Caco-2 (cell line): Measurements from ENCODE around the gene GRB10. TPM values are rescaled to one million over a fixed set of nuclear protein-coding genes. Genes with fewer than 3 reads are reported as not detected.

Source experiments
- BruUV-seq: library from RNA; stranded (reverse); fragments of 400-500 nt; replicated peaks from 2 replicates; lab custom pipeline; 2021; lab: Mats Ljungman, UMichigan
- CTCF ChIA-PET: fragments of 300-600 bp; sonication (Branson Sonifier 250); formaldehyde crosslinking; loops from one replicate; lab custom pipeline; 2022; ENCODE audit warnings: antibody characterized with exemption; lab: Charles Lee
- POLR2A ChIA-PET: fragments of 300-600 bp; sonication (Branson Sonifier 250); formaldehyde crosslinking; loops from one replicate; lab custom pipeline; 2022; ENCODE audit warnings: antibody characterized with exemption; lab: Charles Lee
- DNase-seq, 2 experiments: peaks; one replicate each; pipeline versions ENCODE4 v3.0.0 to v3.0.0-alpha.2; 2020 to 2022
- H3K27me3 ChIP-seq: replicated peaks from 2 replicates; pipeline ENCODE4 v1.6.0; 2011; ENCODE audit warnings: low read length; ENCODE audit not compliant: control insufficient read depth, insufficient read depth
- H3K36me3 ChIP-seq: 2 replicates; pipeline ENCODE4 v1.5.1; 2011; ENCODE audit warnings: low read length; ENCODE audit not compliant: control insufficient read depth, insufficient read depth
- H3K4me1 ChIP-seq: fragments of 250-450 bp; sonication (Bioruptor Pico); 2 replicates; pipeline ENCODE4 v1.5.1; 2020; ENCODE audit warnings: mild to moderate bottlenecking
- H3K4me3 ChIP-seq: 2 replicates; pipeline ENCODE4 v1.5.1; 2011; ENCODE audit warnings: low read depth, mild to moderate bottlenecking, control low read depth, low read length
- H3K9me3 ChIP-seq: fragments of 250-450 bp; sonication (Bioruptor Pico); 2 replicates; pipeline ENCODE4 v1.5.1; 2020; ENCODE audit warnings: mild to moderate bottlenecking, moderate library complexity
- H3K27ac Mint-ChIP-seq: one replicate; pipeline ENCODE4 v1.8.0; 2022; ENCODE audit warnings: mixed read lengths; ENCODE audit not compliant: unreplicated experiment
- H3K27me3 Mint-ChIP-seq: one replicate; pipeline ENCODE4 v1.8.0; 2022; ENCODE audit warnings: mixed read lengths; ENCODE audit not compliant: insufficient read depth, unreplicated experiment
- H3K36me3 Mint-ChIP-seq: one replicate; pipeline ENCODE4 v1.8.0; 2022; ENCODE audit warnings: mild to moderate bottlenecking, mixed read lengths; ENCODE audit not compliant: insufficient read depth, unreplicated experiment
- H3K4me1 Mint-ChIP-seq: one replicate; pipeline ENCODE4 v1.8.0; 2022; ENCODE audit warnings: low read depth, mixed read lengths; ENCODE audit not compliant: unreplicated experiment
- H3K4me3 Mint-ChIP-seq: one replicate; pipeline ENCODE4 v1.8.0; 2022; ENCODE audit warnings: mild to moderate bottlenecking, moderate library complexity, mixed read lengths; ENCODE audit not compliant: unreplicated experiment
- H3K9me3 Mint-ChIP-seq: one replicate; pipeline ENCODE4 v1.8.0; 2022; ENCODE audit warnings: mixed read lengths; ENCODE audit not compliant: unreplicated experiment
- CTCF ChIP-seq, 2 experiments: fragments of 200-600 bp in 1 of 2; IDR thresholded peaks; 1 replicate in 1 of 2; 2 replicates in 1 of 2; pipeline versions ENCODE4 v1.5.1 to v1.8.0; 2011 to 2022; ENCODE audit warnings: antibody characterized with exemption in 1 of 2, control low read depth in 1 of 2, inconsistent platforms in 1 of 2, low read depth in 1 of 2, low read length in 1 of 2, mild to moderate bottlenecking in 1 of 2, moderate library complexity in 1 of 2; ENCODE audit not compliant: insufficient read depth in 1 of 2, severe bottlenecking in 1 of 2, unreplicated experiment in 1 of 2
- intact Hi-C: fragments of 100-400 bp; cut with micrococcal nuclease; formaldehyde crosslinking; loops from one replicate; pipeline ENCODE4 v1.10.0; 2022; ENCODE audit not compliant: unreplicated experiment
- total RNA-seq: library from RNA; stranded (reverse); gene quantifications from 2 replicates; pipeline ENCODE4 v1.2.3, GENCODE V29; 2022

GRB10 gene
- total RNA-seq, 1 experiment from 2014 or later, result 79.3 TPM

- peaks cover 4% of the 10 kb centered on the region for H3K4me1 Mint-ChIP-seq
- no peaks in the 10 kb centered on the region for H3K36me3 ChIP-seq
- no TSS peak for BruUV-seq
- H3K36me3 Mint-ChIP-seq, result no peaks in the 10 kb centered on the region
- no peaks in the 10 kb centered on the region for H3K9me3 Mint-ChIP-seq
- CTCF ChIA-PET, result no interaction called here
- DNase-seq, result no peak
- no peaks in the 10 kb centered on the region for H3K27me3 ChIP-seq
- no peak overlapping the region for H3K27ac Mint-ChIP-seq
- POLR2A ChIA-PET, result no interaction called here
- intact Hi-C loops, result no loop called here
- no peak overlapping the region for H3K4me3 Mint-ChIP-seq
- no peaks in the 10 kb centered on the region for H3K27me3 Mint-ChIP-seq
- no peak for TF ChIP-seq CTCF (IDR thresholded peaks at IDR 0.05; ENCODE audit: insufficient read depth in 1 of 2, low read depth in 1 of 2, low read length in 1 of 2, severe bottlenecking in 1 of 2, unreplicated experiment in 1 of 2)
- H3K9me3 ChIP-seq, result no peaks in the 10 kb centered on the region
- H3K4me1 ChIP-seq, result peaks cover 15% of the 10 kb centered on the region; the same call in 1 of the 2 replicates
- no peak overlapping the region for H3K4me3 ChIP-seq
These were observed 29.4 kb upstream of the GRB10 start for GRCh38 chr7:50812094-50812493.

GRCh38 chr7:50808282-50808888 is 25.7 kb upstream of the GRB10 start:
- H3K4me3 ChIP-seq, result no peak overlapping the region
- no TSS peak for BruUV-seq
- Mint-ChIP-seq H3K9me3 (no peaks in the 10 kb centered on the region), H3K4me1 (peaks cover 4% of the 10 kb centered on the region), H3K36me3 (no peaks in the 10 kb centered on the region), H3K27ac (no peak overlapping the region), H3K27me3 (no peaks in the 10 kb centered on the region), H3K4me3 (no peak overlapping the region)
- H3K4me1 ChIP-seq, result peaks cover 9% of the 10 kb centered on the region; the same call in 1 of the 2 replicates
- ChIA-PET CTCF (no interaction called here), POLR2A (no interaction called here)
- intact Hi-C loops, result no loop called here
- H3K36me3 ChIP-seq, result no peaks in the 10 kb centered on the region
- no peaks in the 10 kb centered on the region for H3K9me3 ChIP-seq
- no peak for DNase-seq
- TF ChIP-seq CTCF (IDR thresholded peaks at IDR 0.05; ENCODE audit: insufficient read depth in 1 of 2, low read depth in 1 of 2, low read length in 1 of 2, severe bottlenecking in 1 of 2, unreplicated experiment in 1 of 2), result no peak
- H3K27me3 ChIP-seq, result no peaks in the 10 kb centered on the region

GRCh38 chr7:50807026-50807730 is 24.5 kb upstream of the GRB10 start:
- no peak for DNase-seq
- ChIA-PET POLR2A (no interaction called here), CTCF (no interaction called here)
- Mint-ChIP-seq H3K4me3 (no peak overlapping the region), H3K9me3 (no peaks in the 10 kb centered on the region), H3K4me1 (peaks cover 2% of the 10 kb centered on the region), H3K27me3 (no peaks in the 10 kb centered on the region), H3K36me3 (no peaks in the 10 kb centered on the region), H3K27ac (no peak overlapping the region)
- no peaks in the 10 kb centered on the region for H3K36me3 ChIP-seq
- no peaks in the 10 kb centered on the region for H3K27me3 ChIP-seq
- TF ChIP-seq CTCF (IDR thresholded peaks at IDR 0.05; ENCODE audit: insufficient read depth in 1 of 2, low read depth in 1 of 2, low read length in 1 of 2, severe bottlenecking in 1 of 2, unreplicated experiment in 1 of 2), result no peak
- no peaks in the 10 kb centered on the region for H3K9me3 ChIP-seq
- no TSS peak for BruUV-seq
- no peak overlapping the region for H3K4me3 ChIP-seq
- no peaks in the 10 kb centered on the region; the same call in 1 of the 2 replicates for H3K4me1 ChIP-seq
- intact Hi-C loops, result no loop called here
